Measurements from ENCODE around the gene AK2.

The AK2 gene

GRCh38 chr1:33036526-33037503, at the start of gene AK2:
TSS of gene AK2 (minus strand) at chr1:33036883. CDS start at chr1:33036828, 55 bp downstream.
- no CpG with 5 or more reads among the region's 59 CpGs for WGBS (ENCODE audit: insufficient coverage, insufficient read length)
- Histone ChIP-seq H3K4me1 (ENCODE audit: control insufficient read depth, insufficient read depth, low read length) (no peaks in the 10 kb centered on the region), H3K36me3 (ENCODE audit: control insufficient read depth, insufficient read depth, low read length) (no peaks in the 10 kb centered on the region), H3K4me3 (ENCODE audit: low read length) (peak within 1 kb of the TSS; percentile 53; the same call in 1 of the 2 replicates), H3K27me3 (ENCODE audit: control insufficient read depth, insufficient read depth, low read length) (no peaks in the 10 kb centered on the region), H3K27ac (ENCODE audit: low read length) (no peak within 1 kb of the TSS), H3K9me3 (ENCODE audit: control insufficient read depth, insufficient read depth, low read length) (no peaks in the 10 kb centered on the region)
- peak; percentile 95 for DNase-seq (ENCODE audit: low read depth, low spot score)

GRCh38 chr1:33086384-33086850, 49.7 kb upstream of the AK2 start:
- H3K9me3 ChIP-seq (ENCODE audit: control insufficient read depth, insufficient read depth, low read length) = no peaks in the 10 kb centered on the region
- DNase-seq (ENCODE audit: low read depth, low spot score) = peak; percentile 67
- no peaks in the 10 kb centered on the region for H3K4me1 ChIP-seq (ENCODE audit: control insufficient read depth, insufficient read depth, low read length)
- no peaks in the 10 kb centered on the region for H3K36me3 ChIP-seq (ENCODE audit: control insufficient read depth, insufficient read depth, low read length)
- no CpG with 5 or more reads among the region's 12 CpGs for whole genome bisulfite sequencing (ENCODE audit: insufficient coverage, insufficient read length)
- no peak overlapping the region for H3K27ac ChIP-seq (ENCODE audit: low read length)
- peaks cover 24% of the 10 kb centered on the region for H3K27me3 ChIP-seq (ENCODE audit: control insufficient read depth, insufficient read depth, low read length)
- H3K4me3 ChIP-seq (ENCODE audit: low read length) = no peak overlapping the region

- Histone ChIP-seq H3K4me1 (ENCODE audit: control insufficient read depth, insufficient read depth, low read length) (no peaks in the 10 kb centered on the region), H3K27me3 (ENCODE audit: control insufficient read depth, insufficient read depth, low read length) (peaks cover 25% of the 10 kb centered on the region), H3K4me3 (ENCODE audit: low read length) (no peak overlapping the region), H3K9me3 (ENCODE audit: control insufficient read depth, insufficient read depth, low read length) (no peaks in the 10 kb centered on the region), H3K27ac (ENCODE audit: low read length) (no peak overlapping the region), H3K36me3 (ENCODE audit: control insufficient read depth, insufficient read depth, low read length) (no peaks in the 10 kb centered on the region)
- no peak for DNase-seq (ENCODE audit: low read depth, low spot score)
- WGBS (ENCODE audit: insufficient coverage, insufficient read length) = no CpG with 5 or more reads among the region's 4 CpGs
Measured at GRCh38 chr1:33085332-33085731, 48.6 kb upstream of the AK2 start.

GRCh38 chr1:33082575-33083108, 46.0 kb upstream of the AK2 start:
- no peak overlapping the region for H3K27ac ChIP-seq (ENCODE audit: low read length)
- no peaks in the 10 kb centered on the region for H3K4me1 ChIP-seq (ENCODE audit: control insufficient read depth, insufficient read depth, low read length)
- H3K36me3 ChIP-seq (ENCODE audit: control insufficient read depth, insufficient read depth, low read length) = no peaks in the 10 kb centered on the region
- no CpG with 5 or more reads among the region's 6 CpGs for WGBS (ENCODE audit: insufficient coverage, insufficient read length)
- DNase-seq (ENCODE audit: low read depth, low spot score) = no peak
- H3K27me3 ChIP-seq (ENCODE audit: control insufficient read depth, insufficient read depth, low read length) = peaks cover 25% of the 10 kb centered on the region
- no peaks in the 10 kb centered on the region for H3K9me3 ChIP-seq (ENCODE audit: control insufficient read depth, insufficient read depth, low read length)
- no peak overlapping the region for H3K4me3 ChIP-seq (ENCODE audit: low read length)

- no peak overlapping the region for H3K27ac ChIP-seq (ENCODE audit: low read length)
- no CpG with 5 or more reads among the region's 35 CpGs for WGBS (ENCODE audit: insufficient coverage, insufficient read length)
- H3K4me3 ChIP-seq (ENCODE audit: low read length) = peak overlapping the region; percentile 66; the same call in 1 of the 2 replicates
- no peaks in the 10 kb centered on the region for H3K9me3 ChIP-seq (ENCODE audit: control insufficient read depth, insufficient read depth, low read length)
- no peak for DNase-seq (ENCODE audit: low read depth, low spot score)
- H3K36me3 ChIP-seq (ENCODE audit: control insufficient read depth, insufficient read depth, low read length) = no peaks in the 10 kb centered on the region
- no peaks in the 10 kb centered on the region for H3K4me1 ChIP-seq (ENCODE audit: control insufficient read depth, insufficient read depth, low read length)
- peaks cover 25% of the 10 kb centered on the region for H3K27me3 ChIP-seq (ENCODE audit: control insufficient read depth, insufficient read depth, low read length)
Measured at GRCh38 chr1:33081554-33082305, 45.0 kb upstream of the AK2 start.

- no CpG with 5 or more reads among the region's 52 CpGs for WGBS (ENCODE audit: insufficient coverage, insufficient read length)
- no peaks in the 10 kb centered on the region for H3K36me3 ChIP-seq (ENCODE audit: control insufficient read depth, insufficient read depth, low read length)
- no peaks in the 10 kb centered on the region for H3K4me1 ChIP-seq (ENCODE audit: control insufficient read depth, insufficient read depth, low read length)
- DNase-seq (ENCODE audit: low read depth, low spot score) = peak; percentile 85
- no peaks in the 10 kb centered on the region for H3K9me3 ChIP-seq (ENCODE audit: control insufficient read depth, insufficient read depth, low read length)
- no peak within 1 kb of the TSS for H3K27ac ChIP-seq (ENCODE audit: low read length)
- peaks cover 25% of the 10 kb centered on the region for H3K27me3 ChIP-seq (ENCODE audit: control insufficient read depth, insufficient read depth, low read length)
- H3K4me3 ChIP-seq (ENCODE audit: low read length) = peak within 1 kb of the TSS; percentile 66; the same call in 1 of the 2 replicates
Measured at GRCh38 chr1:33080885-33081553, 44.3 kb upstream of the AK2 start, which contains the start of gene AZIN2. TSS of gene AZIN2 (plus strand) at chr1:33081153. CDS start at chr1:33082250, 1,097 bp downstream.

GRCh38 chr1:33080373-33080772, 43.7 kb upstream of the AK2 start:
- H3K36me3 ChIP-seq (ENCODE audit: control insufficient read depth, insufficient read depth, low read length) = no peaks in the 10 kb centered on the region
- H3K27me3 ChIP-seq (ENCODE audit: control insufficient read depth, insufficient read depth, low read length) = peaks cover 25% of the 10 kb centered on the region
- DNase-seq (ENCODE audit: low read depth, low spot score) = no peak
- H3K4me1 ChIP-seq (ENCODE audit: control insufficient read depth, insufficient read depth, low read length) = no peaks in the 10 kb centered on the region
- no peak overlapping the region; the same call in 1 of the 2 replicates for H3K4me3 ChIP-seq (ENCODE audit: low read length)
- no CpG with 5 or more reads among the region's 6 CpGs for WGBS (ENCODE audit: insufficient coverage, insufficient read length)
- no peak overlapping the region for H3K27ac ChIP-seq (ENCODE audit: low read length)
- H3K9me3 ChIP-seq (ENCODE audit: control insufficient read depth, insufficient read depth, low read length) = no peaks in the 10 kb centered on the region

GRCh38 chr1:33078030-33078591, 41.4 kb upstream of the AK2 start:
- Histone ChIP-seq H3K4me3 (ENCODE audit: low read length) (no peak overlapping the region), H3K27me3 (ENCODE audit: control insufficient read depth, insufficient read depth, low read length) (peaks cover 17% of the 10 kb centered on the region), H3K9me3 (ENCODE audit: control insufficient read depth, insufficient read depth, low read length) (no peaks in the 10 kb centered on the region), H3K36me3 (ENCODE audit: control insufficient read depth, insufficient read depth, low read length) (no peaks in the 10 kb centered on the region), H3K4me1 (ENCODE audit: control insufficient read depth, insufficient read depth, low read length) (no peaks in the 10 kb centered on the region), H3K27ac (ENCODE audit: low read length) (no peak overlapping the region)
- DNase-seq (ENCODE audit: low read depth, low spot score) = no peak
- WGBS (ENCODE audit: insufficient coverage, insufficient read length) = no CpG with 5 or more reads among the region's 1 CpG

- WGBS (ENCODE audit: insufficient coverage, insufficient read length) = no CpG with 5 or more reads among the region's 4 CpGs
- DNase-seq (ENCODE audit: low read depth, low spot score) = no peak
- Histone ChIP-seq H3K9me3 (ENCODE audit: control insufficient read depth, insufficient read depth, low read length) (no peaks in the 10 kb centered on the region), H3K36me3 (ENCODE audit: control insufficient read depth, insufficient read depth, low read length) (no peaks in the 10 kb centered on the region), H3K27ac (ENCODE audit: low read length) (no peak overlapping the region), H3K4me1 (ENCODE audit: control insufficient read depth, insufficient read depth, low read length) (no peaks in the 10 kb centered on the region), H3K4me3 (ENCODE audit: low read length) (no peak overlapping the region), H3K27me3 (ENCODE audit: control insufficient read depth, insufficient read depth, low read length) (no peaks in the 10 kb centered on the region)
Measured at GRCh38 chr1:33074193-33074945, 37.7 kb upstream of the AK2 start.
